Measurements from ENCODE around the gene MSANTD4. TPM values are rescaled to one million over a fixed set of nuclear protein-coding genes. Genes with fewer than 3 reads are reported as not detected.

Gene MSANTD4
- total RNA-seq, 4 donors from 2014 or later: 2.2 to 13.3 (median 10.2) TPM

GRCh38 chr11:106049727-106050476 lies 27.9 kb upstream of the MSANTD4 start:
- no peak for DNase-seq
- Histone ChIP-seq H3K4me3 (no peak overlapping the region), H3K9me3 (no peaks in the 10 kb centered on the region), H3K27me3 (no peaks in the 10 kb centered on the region), H3K4me1 (no peaks in the 10 kb centered on the region), H3K36me3 (no peaks in the 10 kb centered on the region), H3K27ac (no peak overlapping the region)
- intact Hi-C loops (cut with DNase I; ENCODE audit: low total_unique reads): no loop called here
- in situ Hi-C loops (cut with MboI; ENCODE audit: low pct_ligation_motif_present in 1 of 4, low pct_unique_long_range_greater_than_20kb in 1 of 4, low sequenced_read_pairs in 3 of 4): no loop called here
- 81 to 82% methylated on average over 5 of the region's 5 CpGs for WGBS, 2 donors (ENCODE audit: low coverage in 1 of 2)
- TF ChIP-seq EP300 (IDR thresholded peaks at IDR 0.05; ENCODE audit: low read depth) (no peak), POLR2A (IDR thresholded peaks at IDR 0.05) (no peak), CTCF (IDR thresholded peaks at IDR 0.05) (no peak), POLR2AphosphoS5 (IDR thresholded peaks at IDR 0.05) (no peak)

GRCh38 chr11:106047631-106048030 lies 25.6 kb upstream of the MSANTD4 start:
- DNase-seq: no peak
- no peaks in the 10 kb centered on the region for H3K9me3 ChIP-seq
- no peaks in the 10 kb centered on the region for H3K27me3 ChIP-seq
- TF ChIP-seq CTCF (IDR thresholded peaks at IDR 0.05) (no peak), EP300 (IDR thresholded peaks at IDR 0.05; ENCODE audit: low read depth) (no peak), POLR2AphosphoS5 (IDR thresholded peaks at IDR 0.05) (no peak), POLR2A (IDR thresholded peaks at IDR 0.05) (no peak)
- H3K4me3 ChIP-seq: no peak overlapping the region
- intact Hi-C loops (cut with DNase I; ENCODE audit: low total_unique reads): no loop called here
- H3K36me3 ChIP-seq: no peaks in the 10 kb centered on the region
- H3K27ac ChIP-seq: no peak overlapping the region
- in situ Hi-C loops (cut with MboI; ENCODE audit: low pct_ligation_motif_present in 1 of 4, low pct_unique_long_range_greater_than_20kb in 1 of 4, low sequenced_read_pairs in 3 of 4): no loop called here
- no peaks in the 10 kb centered on the region for H3K4me1 ChIP-seq

DNA sequence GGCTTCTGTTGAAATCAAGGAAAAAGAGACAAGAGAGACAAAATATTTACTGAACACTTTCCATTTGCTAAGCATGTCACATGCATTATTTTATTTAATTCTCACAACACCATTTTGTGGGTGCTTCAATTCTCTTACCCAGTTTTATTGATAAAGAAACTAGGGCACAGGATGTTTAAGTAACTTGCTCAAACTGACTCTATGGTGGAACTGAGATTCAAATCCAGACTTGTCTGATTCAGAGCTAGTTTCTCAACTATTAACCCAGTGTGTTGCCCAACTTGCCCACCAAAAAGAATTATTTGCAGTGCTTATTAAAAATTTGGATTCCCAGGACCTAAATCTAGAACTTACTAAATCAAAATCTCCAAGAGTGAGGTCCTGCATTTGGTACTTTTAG lies 21.5 kb upstream of the MSANTD4 start:
- intact Hi-C loops (cut with DNase I; ENCODE audit: low total_unique reads) (no loop called here), in situ Hi-C loops (cut with MboI; ENCODE audit: low pct_ligation_motif_present in 1 of 4, low pct_unique_long_range_greater_than_20kb in 1 of 4, low sequenced_read_pairs in 3 of 4) (no loop called here)
- Histone ChIP-seq H3K9me3 (no peaks in the 10 kb centered on the region), H3K27ac (no peak overlapping the region), H3K4me1 (no peaks in the 10 kb centered on the region), H3K4me3 (no peak overlapping the region), H3K36me3 (no peaks in the 10 kb centered on the region), H3K27me3 (no peaks in the 10 kb centered on the region)
- DNase-seq: no peak
- no peak for TF ChIP-seq CTCF (IDR thresholded peaks at IDR 0.05)
- no peak for TF ChIP-seq EP300 (IDR thresholded peaks at IDR 0.05; ENCODE audit: low read depth)

DNA sequence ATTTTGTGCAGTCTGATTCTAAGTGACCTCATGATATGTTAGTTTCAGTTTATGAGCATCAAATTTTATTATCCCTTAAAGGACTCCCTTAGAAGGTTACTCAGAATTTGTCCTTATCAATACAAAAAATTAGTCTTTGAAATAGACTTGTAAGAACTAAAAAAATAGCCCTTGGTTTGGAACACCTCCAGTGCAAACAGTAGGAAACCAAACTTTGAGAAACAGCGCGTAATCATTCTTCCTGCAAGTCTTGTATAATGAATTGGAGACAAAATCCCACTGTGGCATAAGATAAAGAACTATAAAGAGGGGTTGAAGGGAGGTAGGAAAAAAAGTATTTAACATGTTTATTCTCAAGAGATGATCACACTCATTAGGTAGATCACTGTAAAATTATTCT lies 10.8 kb upstream of the MSANTD4 start:
- TF ChIP-seq POLR2AphosphoS5 (IDR thresholded peaks at IDR 0.05) (no peak), CTCF (IDR thresholded peaks at IDR 0.05) (no peak), POLR2A (IDR thresholded peaks at IDR 0.05) (no peak), EP300 (IDR thresholded peaks at IDR 0.05; ENCODE audit: low read depth) (no peak)
- peaks cover 7% of the 10 kb centered on the region for H3K27me3 ChIP-seq
- H3K9me3 ChIP-seq: no peaks in the 10 kb centered on the region
- intact Hi-C loops (cut with DNase I; ENCODE audit: low total_unique reads): no loop called here
- H3K4me1 ChIP-seq: no peaks in the 10 kb centered on the region
- no peak overlapping the region for H3K27ac ChIP-seq
- 93% methylated on average over 2 of the region's 2 CpGs for WGBS, 2 donors (ENCODE audit: low coverage in 1 of 2)
- DNase-seq: no peak
- H3K4me3 ChIP-seq: no peak overlapping the region
- in situ Hi-C loops (cut with MboI; ENCODE audit: low pct_ligation_motif_present in 1 of 4, low pct_unique_long_range_greater_than_20kb in 1 of 4, low sequenced_read_pairs in 3 of 4): no loop called here
- H3K36me3 ChIP-seq: no peaks in the 10 kb centered on the region

Measured in transverse colon (tissue), 4 donors.